GM20000 (cell line): Measurements from ENCODE around the gene MTREX.

ENCODE experiments used
- DNase-seq: peaks from one replicate; pipeline ENCODE4 v3.0.0; 2012; ENCODE audit warnings: low spot score
- TF ChIP-seq, protein P1 (sequence below): IDR thresholded peaks from 2 replicates; pipeline ENCODE4 v1.5.1; 2012; ENCODE audit warnings: mild to moderate bottlenecking, control low read depth; ENCODE audit errors: extremely low read depth, missing control alignments

The MTREX gene

DNA sequence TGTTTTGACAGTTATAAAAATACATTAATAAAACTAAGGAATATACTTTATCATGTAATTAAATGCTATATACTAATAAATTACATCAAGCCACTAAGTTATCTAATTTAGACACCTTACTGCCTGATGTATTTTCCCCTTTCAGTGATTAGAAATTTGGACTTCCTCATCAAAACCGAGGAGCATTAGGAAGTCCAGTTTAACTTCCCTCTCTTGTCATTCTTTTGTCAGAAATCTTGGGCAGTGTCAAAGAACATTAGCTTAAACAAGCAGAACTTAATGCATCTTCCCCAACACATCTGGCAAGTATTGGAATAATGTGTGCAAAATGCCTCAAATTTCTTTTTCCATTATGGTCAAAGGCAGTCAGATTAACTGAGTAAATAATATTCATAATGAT lies 145.4 kb downstream of the MTREX start:
- TF ChIP-seq, protein P1, sequence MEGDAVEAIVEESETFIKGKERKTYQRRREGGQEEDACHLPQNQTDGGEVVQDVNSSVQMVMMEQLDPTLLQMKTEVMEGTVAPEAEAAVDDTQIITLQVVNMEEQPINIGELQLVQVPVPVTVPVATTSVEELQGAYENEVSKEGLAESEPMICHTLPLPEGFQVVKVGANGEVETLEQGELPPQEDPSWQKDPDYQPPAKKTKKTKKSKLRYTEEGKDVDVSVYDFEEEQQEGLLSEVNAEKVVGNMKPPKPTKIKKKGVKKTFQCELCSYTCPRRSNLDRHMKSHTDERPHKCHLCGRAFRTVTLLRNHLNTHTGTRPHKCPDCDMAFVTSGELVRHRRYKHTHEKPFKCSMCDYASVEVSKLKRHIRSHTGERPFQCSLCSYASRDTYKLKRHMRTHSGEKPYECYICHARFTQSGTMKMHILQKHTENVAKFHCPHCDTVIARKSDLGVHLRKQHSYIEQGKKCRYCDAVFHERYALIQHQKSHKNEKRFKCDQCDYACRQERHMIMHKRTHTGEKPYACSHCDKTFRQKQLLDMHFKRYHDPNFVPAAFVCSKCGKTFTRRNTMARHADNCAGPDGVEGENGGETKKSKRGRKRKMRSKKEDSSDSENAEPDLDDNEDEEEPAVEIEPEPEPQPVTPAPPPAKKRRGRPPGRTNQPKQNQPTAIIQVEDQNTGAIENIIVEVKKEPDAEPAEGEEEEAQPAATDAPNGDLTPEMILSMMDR = no peak
- DNase-seq = no peak

DNA sequence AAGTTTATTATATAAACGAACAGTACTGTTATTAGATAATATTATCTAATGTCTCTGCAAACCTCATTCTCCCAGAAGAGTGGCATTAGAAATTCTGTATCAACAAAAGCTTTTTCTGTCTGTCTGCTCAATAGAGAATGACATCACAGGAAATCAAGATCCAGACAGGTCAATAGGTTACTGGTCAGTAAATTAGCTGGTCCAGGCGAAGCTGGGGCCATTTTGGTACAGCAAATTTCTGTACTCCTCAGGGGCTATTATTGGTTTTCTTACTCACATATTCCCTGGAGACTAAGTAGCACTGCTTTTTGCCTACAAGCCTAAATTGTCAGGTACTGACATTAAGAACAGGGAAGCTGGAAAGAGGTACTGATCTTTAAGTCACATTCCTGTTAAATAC lies 146.5 kb downstream of the MTREX start:
- no peak for DNase-seq
- TF ChIP-seq, protein P1 = no peak

DNA sequence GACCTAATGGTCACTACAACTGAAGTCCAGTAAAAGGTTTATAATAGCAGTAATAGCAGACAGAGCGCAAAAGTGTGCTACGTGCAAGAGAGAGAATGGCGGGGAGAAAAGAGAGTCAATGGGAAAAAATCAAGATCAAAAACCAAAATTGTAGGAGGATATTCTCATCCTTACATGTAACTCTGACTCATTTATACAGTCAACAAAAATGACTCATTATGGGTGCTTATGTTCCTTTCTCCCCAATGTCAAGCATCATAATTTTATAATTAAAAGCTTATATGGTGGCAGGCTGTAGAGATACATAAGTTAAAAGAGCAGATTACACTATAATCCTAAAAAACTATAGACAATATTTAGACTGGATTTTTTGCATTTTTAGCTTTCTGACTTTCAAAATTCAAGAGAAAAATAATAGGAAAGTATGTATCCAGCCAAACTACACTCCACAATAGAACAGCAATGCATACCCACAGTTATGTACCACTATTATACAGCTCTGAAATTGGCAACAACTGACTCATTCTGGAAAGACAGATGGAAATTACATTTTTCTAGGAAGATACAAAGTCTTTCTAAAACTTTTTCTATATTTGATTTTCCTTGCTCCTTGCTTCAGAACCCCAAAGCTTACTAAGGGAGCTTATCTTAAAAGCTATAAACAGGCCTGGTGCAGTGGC lies 148.6 kb downstream of the MTREX start:
- TF ChIP-seq, protein P1 = no peak
- DNase-seq = no peak

DNA sequence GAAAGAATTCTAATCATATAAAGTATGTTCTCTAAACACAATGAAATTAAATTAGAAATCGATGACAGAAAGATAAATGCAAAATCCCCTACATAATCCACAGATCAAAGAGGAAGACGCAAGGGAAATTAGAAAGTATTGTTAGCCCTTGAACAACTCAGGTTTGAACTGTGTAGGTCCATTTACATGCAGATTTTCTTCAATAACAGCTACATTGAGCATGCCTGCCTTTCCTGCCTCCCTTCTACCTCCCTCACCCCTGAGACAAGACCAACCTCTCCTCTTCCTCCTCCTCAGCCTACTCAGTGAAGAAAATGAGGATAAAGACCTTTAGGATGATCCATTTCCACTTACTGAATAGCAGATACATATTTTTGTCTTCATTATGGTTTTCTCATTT lies 151.8 kb downstream of the MTREX start:
- TF ChIP-seq, protein P1 = no peak
- no peak for DNase-seq

DNA sequence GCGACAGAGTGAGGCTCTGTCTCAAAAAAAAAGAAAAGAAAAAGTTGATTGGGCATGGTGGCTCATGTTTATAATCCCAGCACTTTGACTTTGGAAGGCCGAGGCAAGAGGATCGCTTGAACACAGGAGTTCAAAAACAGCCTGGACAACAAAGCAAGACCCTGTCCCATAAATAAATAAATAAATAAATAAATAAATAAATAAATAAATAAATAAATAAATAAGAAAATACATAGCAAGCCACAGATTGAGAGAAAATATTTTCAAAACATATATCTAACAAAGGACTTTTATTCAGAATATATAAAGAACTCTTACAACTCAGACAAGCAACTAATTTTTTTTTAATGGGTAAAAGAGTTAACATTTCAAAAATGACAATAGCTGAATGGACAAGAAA lies 155.8 kb downstream of the MTREX start:
- TF ChIP-seq, protein P1 = no peak

DNA sequence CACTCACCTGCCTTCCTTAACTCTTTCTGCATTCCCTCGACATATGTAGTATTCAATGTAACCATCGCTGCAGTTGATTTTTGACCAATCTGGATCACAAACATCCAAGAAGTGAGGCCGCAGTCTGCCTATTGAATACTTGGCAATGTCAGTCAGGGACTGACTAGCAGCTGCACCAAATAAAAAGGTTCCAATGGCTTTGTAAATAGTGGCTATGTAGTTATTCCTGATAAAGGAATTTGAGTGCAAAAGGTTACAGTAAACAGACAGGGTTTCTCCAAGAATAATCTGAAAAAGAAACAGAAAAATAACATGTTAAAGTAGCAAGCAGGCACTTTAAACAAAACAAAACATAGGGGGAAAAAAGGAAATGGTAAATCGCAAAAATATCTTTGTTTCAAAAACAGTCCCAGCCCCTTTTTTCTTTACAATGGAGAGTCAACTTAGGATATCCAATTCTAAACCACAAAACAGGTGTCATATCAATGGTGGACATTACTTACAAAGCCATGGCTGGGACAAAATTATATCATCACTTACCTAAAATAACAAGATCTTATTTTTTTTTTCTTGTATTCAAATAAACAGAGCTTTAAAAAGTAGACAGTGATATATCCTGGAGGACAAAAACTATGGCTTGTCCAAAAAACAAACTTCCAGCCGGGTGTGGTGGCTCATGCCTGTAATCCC lies 160.2 kb downstream of the MTREX start:
- no peak for DNase-seq
- TF ChIP-seq, protein P1 = no peak

More for the DNA sequence above, 155.8 kb downstream of the MTREX start:
- DNase-seq = no peak

DNA sequence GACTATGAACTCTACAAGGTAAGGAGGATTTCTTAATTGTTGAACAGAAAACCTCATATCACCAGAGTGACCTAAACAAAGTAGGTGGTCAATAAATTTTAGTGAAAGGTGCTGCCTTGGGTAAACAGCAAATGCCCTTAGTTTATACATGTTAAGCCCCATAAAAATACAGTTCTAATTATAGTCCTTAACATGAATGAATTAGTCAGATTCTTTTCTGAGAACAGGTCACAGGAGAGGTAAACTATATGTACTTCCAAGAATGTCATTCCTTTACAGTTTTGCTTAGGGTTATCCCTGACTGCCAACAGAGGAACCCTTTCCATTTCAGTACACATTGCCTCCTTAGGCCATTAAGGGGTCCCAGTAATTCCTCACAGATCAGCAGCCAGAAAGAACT lies 162.1 kb downstream of the MTREX start:
- DNase-seq = no peak
- TF ChIP-seq, protein P1 = no peak
